A549 treated with AZD9567 at 1 μM for 4 hours (cell line): ENCODE results near the gene CCNJL. TPM values are rescaled to one million over a fixed set of nuclear protein-coding genes. Genes with fewer than 3 reads are reported as not detected.

Experiments used
- total RNA-seq: library from RNA; stranded (reverse); fragments of 200-300 nt; extraction: Qiagen RNA extraction; gene quantifications from 5 replicates; pipeline ENCODE4 v1.2.3, GENCODE V29; 2022; ENCODE audit not compliant: insufficient read depth

Gene CCNJL
- total RNA-seq = 8.8 to 12.8 TPM (median 10.1 TPM) in 5 replicates

GRCh38 chr5:160312134-160312959 lies at the start of gene CCNJL:
Gene CCNJL (minus strand): TSS chr5:160312564. CDS start chr5:160311923, 641 bp downstream.

GRCh38 chr5:160229190-160229742 lies 83.1 kb downstream of the CCNJL start, which contains the start of gene FABP6:
Gene FABP6 (plus strand): TSS chr5:160229506. CDS start chr5:160229558, 52 bp downstream.

Other genes starting within 250 kb of the CCNJL start
- 9.1 to 13.1 TPM (median 10.9 TPM) in 5 replicates for gene PWWP2A, start 193.1 kb downstream of the CCNJL start, total RNA-seq
- gene FABP6, start 83.1 kb downstream of the CCNJL start, total RNA-seq = 0.76 to 1.4 TPM (median 1.1 TPM) in 4 of 5 replicates, not detected in the other
- 0.07 to 0.13 TPM (median 0.09 TPM) in 4 of 5 replicates, not detected in the other for gene C1QTNF2, start 58.1 kb upstream of the CCNJL start, total RNA-seq
- gene FAM200C, start 87.5 kb upstream of the CCNJL start, total RNA-seq = 1.8 to 2.3 TPM (median 1.8 TPM) in 5 replicates
- 37.3 to 62.6 TPM (median 43.4 TPM) in 5 replicates for gene SLU7, start 106.5 kb upstream of the CCNJL start, total RNA-seq
- 197 to 341 TPM (median 210 TPM) in 5 replicates for gene PTTG1, start 109.3 kb upstream of the CCNJL start, total RNA-seq